NCI-H1105 (cell line): ENCODE results near the gene STAT3.
"Not testable (repeated sequence)": the region's sequence is repeated elsewhere in the genome, so short reads cannot be mapped to it uniquely, and the experiment has no call there.

Experiments used
- DNase-seq: peaks from one replicate; lab custom pipeline; 2025; lab: John Stamatoyannopoulos, UW

STAT3 gene

GRCh38 chr17:42388381-42389134 lies at the start of gene STAT3:
Gene STAT3, minus strand, starts transcription at chr17:42388442. Its CDS starts 39,926 bp downstream, at chr17:42348516.
- peak; percentile 98 for DNase-seq

DNA sequence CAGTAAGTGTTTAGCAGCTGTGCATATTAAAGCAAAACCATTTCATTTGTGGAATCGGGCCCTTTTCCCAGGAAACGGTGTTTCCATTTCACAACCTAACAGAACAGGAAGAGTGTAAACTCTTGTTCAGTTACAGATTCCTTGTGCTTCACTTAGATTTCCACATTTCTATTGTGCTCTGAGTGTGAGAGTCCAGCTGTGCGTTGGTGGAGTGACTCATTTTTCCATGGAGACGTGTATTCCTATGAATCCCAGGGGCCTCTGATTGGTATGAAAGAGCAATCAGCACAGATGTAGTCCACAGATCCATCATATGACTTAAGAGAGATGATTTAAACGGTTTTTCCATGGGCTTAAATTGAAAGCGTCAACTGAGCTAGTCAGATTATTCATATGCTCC lies 48.1 kb upstream of the STAT3 start:
- DNase-seq, result no peak

GRCh38 chr17:42431758-42432161 lies 43.5 kb upstream of the STAT3 start:
- no peak for DNase-seq

DNA sequence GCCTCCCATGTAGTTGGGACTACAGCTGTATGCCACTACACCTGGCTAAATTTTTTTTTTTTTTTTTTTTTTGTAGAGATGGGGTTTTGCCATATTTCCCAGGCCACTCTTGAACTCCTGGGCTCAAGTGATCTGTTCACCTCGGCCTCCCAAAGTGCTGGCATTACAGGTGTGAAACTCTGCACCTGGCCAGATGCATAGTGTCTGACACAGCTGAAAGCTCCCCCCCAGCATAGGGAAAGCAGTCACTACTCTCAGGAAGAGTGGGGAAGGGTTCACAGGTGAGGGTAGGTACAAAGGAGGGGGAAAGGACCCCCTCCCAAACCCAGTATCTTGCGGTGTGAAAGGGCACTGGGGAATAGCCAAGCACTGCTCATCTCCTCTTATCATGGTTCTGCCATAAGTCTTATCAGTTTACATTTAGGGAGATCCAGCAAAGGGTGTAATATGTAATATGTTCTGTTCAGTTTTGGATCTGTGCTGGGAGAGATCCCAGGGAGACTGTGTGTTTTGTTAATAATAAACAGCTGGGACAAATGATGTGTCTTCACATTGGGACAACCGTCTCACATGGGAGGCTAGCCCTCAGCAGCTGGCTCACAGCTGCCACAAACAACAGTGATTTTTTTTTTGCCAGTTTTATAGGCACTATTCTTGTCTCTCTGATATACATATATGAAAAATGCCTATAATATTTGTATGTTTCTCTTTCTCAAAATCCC lies 41.6 kb upstream of the STAT3 start:
- no peak for DNase-seq

DNA sequence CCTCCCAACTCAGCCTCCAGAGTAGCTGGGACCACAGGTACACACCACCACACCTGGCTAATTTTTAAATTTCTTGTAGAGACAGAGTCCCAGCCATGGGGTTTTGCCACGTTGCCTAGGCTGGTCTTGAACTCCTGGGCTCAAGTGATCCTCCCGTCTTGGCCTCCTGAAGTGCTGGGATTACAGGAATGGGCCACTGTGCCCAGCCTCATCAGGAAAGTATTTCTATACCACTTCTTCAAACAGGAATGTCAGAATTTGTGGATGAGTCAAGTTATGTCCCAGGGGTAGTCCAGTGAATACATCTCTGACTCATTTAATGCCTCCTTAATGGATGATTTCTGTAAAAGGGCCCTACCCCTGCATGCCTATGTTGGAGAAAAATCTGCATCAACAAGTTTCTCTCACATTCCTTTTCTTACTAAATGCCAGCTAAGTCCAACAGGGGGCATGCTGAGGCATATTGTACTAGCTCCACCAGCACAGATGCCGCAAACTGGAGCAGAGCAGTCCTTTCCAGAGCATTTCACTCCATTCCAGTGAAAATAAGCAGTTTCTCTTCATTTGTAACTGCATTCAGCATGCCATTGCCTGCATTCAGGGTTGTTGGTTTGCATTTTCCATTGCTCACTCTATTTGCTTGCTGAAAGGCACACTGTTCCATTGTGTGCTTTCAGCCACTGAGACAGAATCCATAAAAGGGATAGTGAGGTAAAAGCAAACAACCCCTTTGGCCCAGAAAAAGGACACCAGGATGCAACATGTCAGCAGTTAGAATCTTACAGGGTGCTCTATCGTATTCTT lies 40.1 kb upstream of the STAT3 start:
- no peak for DNase-seq

DNA sequence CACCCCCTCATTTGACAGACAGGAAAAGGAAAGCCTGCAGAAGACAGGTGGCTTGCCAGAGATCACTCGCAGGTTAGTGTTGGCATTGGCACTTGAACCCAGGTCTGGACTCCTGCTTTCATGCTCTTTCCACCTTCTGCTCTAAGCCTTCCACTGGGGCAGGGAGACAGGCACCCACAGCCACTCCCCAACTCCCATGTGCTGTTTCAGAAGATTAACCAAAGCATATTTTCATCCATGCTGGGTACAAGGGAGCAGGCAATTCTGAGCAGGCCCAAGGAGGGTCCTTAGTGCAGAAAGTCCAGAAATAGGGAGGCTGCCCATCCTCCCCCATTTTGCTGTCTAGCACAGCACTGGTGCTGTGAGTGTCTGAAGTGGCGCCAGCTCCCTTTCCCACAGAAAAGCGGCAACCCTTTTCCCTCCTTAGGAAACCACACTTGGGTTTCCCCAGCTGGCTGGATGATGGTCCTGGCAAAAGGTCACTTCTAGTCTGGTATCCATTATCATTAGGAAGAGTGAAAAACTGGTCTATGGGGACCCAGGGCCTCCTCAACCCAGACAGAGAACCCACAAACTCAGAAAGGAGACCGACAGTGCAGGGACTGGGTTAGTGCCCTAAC lies 36.9 kb upstream of the STAT3 start:
- DNase-seq, result no peak

- no peak for DNase-seq
Measured at GRCh38 chr17:42423766-42424165, 35.5 kb upstream of the STAT3 start.

DNA sequence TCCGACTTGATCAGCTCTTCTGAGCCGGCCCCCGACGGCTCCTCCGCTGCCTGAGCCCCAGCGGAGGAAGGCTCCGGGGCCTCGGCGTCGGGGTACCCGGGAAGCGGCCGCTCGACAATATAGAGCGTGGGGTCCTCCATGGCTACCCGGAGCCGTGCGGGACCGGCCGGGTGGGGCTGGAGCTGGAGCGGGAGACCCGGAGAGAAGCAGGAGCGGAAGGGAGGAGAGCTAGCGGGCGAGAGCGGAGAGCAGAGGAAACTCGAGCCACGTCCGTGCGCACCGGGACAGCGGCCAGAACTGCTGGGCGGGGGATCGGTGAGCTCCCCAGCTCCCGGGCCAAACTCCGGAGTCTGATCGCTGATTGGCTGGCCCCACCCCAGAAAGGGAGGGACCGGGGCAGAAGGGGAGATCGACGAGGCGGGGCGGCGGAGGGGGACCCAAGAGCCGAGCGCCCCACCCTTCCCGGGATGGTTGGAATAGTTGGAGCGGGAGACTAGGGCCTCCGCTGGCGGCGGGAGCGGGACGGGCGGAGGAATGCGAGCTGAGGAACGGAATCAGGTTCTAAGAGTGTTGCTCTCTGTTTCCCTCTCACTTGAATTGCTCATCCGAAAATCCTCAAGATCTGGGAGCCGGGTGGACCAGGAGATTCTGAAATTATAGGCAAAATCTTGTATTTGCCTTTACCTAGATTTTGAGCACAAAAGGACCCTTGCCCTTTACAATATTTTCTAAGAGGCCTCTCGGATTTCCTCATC lies 34.9 kb upstream of the STAT3 start, which contains the start of gene CAVIN1:
TSS of gene CAVIN1 (minus strand) at position 299 of the 755 bp plus-strand sequence. CDS start at position 140, 159 bp downstream.
- peak; percentile 41 for DNase-seq

DNA sequence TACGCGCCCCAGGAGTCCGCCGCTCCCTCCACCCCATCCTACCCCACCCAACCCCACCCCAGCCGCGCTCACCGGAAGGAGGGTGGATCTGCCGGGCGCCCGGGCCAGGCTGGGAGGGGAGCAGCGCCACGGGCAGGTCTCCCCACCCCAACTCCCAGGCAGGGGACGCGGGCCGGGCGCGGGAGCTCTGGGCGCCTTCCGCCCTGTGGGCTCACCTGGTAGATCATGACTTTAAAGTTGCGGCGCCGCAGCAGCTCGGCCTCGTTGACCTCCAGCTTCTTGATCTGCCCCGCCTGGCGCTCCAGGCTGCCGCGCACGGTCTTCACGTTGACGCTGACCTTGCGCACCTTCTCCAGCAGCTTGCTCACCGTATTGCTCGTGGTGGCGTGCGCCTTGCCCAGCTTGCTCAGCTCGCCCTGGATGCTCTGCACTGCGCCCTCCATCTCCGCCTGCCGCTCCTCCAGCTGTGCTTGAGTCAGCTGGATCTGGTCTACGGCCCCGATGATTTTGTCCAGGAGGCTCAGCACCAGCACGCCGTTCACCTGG lies 34.2 kb upstream of the STAT3 start:
- no peak for DNase-seq

GRCh38 chr17:42421507-42422338 lies 33.5 kb upstream of the STAT3 start:
- no peak for DNase-seq

DNA sequence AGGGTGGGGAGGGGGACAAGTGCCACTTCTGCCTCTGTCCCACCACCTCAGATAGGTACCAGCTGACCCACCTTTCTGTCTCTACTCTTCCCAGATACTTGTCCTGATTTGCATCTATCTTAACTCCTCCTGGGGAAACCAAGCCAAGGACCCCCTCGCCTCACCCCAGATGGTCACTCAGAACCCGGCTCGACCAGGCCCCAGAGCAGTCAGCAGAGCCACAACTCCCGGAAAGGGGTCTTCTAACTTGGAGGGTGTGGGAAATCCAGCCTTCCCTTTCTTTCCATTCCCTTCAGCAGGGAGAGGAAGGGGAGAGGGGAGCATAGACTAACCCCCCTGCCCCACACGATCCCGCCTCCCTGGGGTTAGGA lies 32.9 kb upstream of the STAT3 start:
- no peak for DNase-seq

- DNase-seq, result not testable (repeated sequence)
Measured at GRCh38 chr17:42417981-42418380, 29.7 kb upstream of the STAT3 start.

GRCh38 chr17:42414704-42415409 lies 26.6 kb upstream of the STAT3 start:
- no peak for DNase-seq

- no peak for DNase-seq
Measured at GRCh38 chr17:42413464-42414040, 25.3 kb upstream of the STAT3 start.

GRCh38 chr17:42411905-42412679 lies 23.9 kb upstream of the STAT3 start:
- DNase-seq, result no peak

- no peak for DNase-seq
Measured at GRCh38 chr17:42411361-42411760, 23.1 kb upstream of the STAT3 start.

GRCh38 chr17:42410319-42410685 lies 22.1 kb upstream of the STAT3 start:
- DNase-seq, result no peak

GRCh38 chr17:42409523-42410318 lies 21.5 kb upstream of the STAT3 start:
- DNase-seq, result no peak
